ENCODE measurements around the gene HHAT.

Gene HHAT

DNA sequence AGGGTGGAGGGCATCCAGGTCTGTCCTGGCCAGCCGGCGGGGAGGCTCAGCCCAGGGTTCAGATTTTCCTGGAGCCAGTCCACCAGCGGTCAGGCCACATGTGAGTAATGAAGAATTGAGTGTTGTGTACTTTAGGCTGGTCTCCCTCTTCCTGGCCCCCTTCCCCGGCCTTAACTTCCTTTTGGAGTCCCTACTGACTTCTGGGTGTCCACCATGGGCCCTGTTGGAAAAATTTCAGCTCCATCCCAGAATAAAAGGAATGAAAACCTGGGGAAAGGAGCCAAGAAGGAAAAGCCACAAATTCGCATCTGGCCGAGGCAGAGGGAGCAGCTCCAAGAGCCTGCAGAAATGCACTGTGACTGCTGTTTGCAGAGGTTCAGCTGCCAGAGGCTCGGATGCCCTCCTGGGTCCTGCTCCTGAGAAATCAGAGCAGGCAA is 35.5 kb upstream of the HHAT start:
- Histone ChIP-seq H3K9me2 (replicated peaks; ENCODE audit: low read depth, low read length) (no peaks in the 10 kb centered on the region), H2AFZ (ENCODE audit: low read length) (no peak overlapping the region), H3F3A (ENCODE audit: low read depth) (no peaks in the 10 kb centered on the region), H3K4me2 (ENCODE audit: low read depth, low read length, poor library complexity, severe bottlenecking) (no peak overlapping the region), H3K9me3 (ENCODE audit: insufficient read depth, low read depth, low read length) (no peaks in the 10 kb centered on the region), H3K36me3 (ENCODE audit: insufficient read depth, low read length) (no peaks in the 10 kb centered on the region), H3K79me2 (ENCODE audit: insufficient read depth, low read length) (no peaks in the 10 kb centered on the region), H3K9ac (ENCODE audit: low read depth, low read length, poor library complexity, severe bottlenecking) (no peak overlapping the region), H3K27me3 (ENCODE audit: insufficient read depth, low read length, poor library complexity, severe bottlenecking) (no peaks in the 10 kb centered on the region), H3K4me1 (ENCODE audit: insufficient read depth, low read length, poor library complexity, severe bottlenecking) (no peaks in the 10 kb centered on the region), H3K4me3 (ENCODE audit: low read length, poor library complexity, severe bottlenecking) (no peak overlapping the region), H4K20me1 (ENCODE audit: insufficient read depth, low read length, poor library complexity, severe bottlenecking) (no peaks in the 10 kb centered on the region)
- no peak for TF ChIP-seq CTCF (conservative IDR thresholded peaks at IDR 0.05; ENCODE audit: low read length)
- TF ChIP-seq EZH2phosphoT487 (IDR thresholded peaks at IDR 0.05; ENCODE audit: borderline replicate concordance) = no peak

GRCh38 chr1:210294999-210295745 is 33.5 kb upstream of the HHAT start:
- Histone ChIP-seq H4K20me1 (ENCODE audit: insufficient read depth, low read length, poor library complexity, severe bottlenecking) (no peaks in the 10 kb centered on the region), H3K4me3 (ENCODE audit: low read length, poor library complexity, severe bottlenecking) (no peak overlapping the region), H3K4me2 (ENCODE audit: low read depth, low read length, poor library complexity, severe bottlenecking) (no peak overlapping the region), H3K9me2 (replicated peaks; ENCODE audit: low read depth, low read length) (no peaks in the 10 kb centered on the region), H3K79me2 (ENCODE audit: insufficient read depth, low read length) (no peaks in the 10 kb centered on the region), H3K9ac (ENCODE audit: low read depth, low read length, poor library complexity, severe bottlenecking) (no peak overlapping the region), H3F3A (ENCODE audit: low read depth) (no peaks in the 10 kb centered on the region), H3K4me1 (ENCODE audit: insufficient read depth, low read length, poor library complexity, severe bottlenecking) (no peaks in the 10 kb centered on the region), H3K27me3 (ENCODE audit: insufficient read depth, low read length, poor library complexity, severe bottlenecking) (no peaks in the 10 kb centered on the region), H3K9me3 (ENCODE audit: insufficient read depth, low read depth, low read length) (no peaks in the 10 kb centered on the region), H3K36me3 (ENCODE audit: insufficient read depth, low read length) (no peaks in the 10 kb centered on the region), H2AFZ (ENCODE audit: low read length) (no peak overlapping the region)
- TF ChIP-seq CTCF (conservative IDR thresholded peaks at IDR 0.05; ENCODE audit: low read length) = no peak
- TF ChIP-seq EZH2phosphoT487 (IDR thresholded peaks at IDR 0.05; ENCODE audit: borderline replicate concordance) = no peak

DNA sequence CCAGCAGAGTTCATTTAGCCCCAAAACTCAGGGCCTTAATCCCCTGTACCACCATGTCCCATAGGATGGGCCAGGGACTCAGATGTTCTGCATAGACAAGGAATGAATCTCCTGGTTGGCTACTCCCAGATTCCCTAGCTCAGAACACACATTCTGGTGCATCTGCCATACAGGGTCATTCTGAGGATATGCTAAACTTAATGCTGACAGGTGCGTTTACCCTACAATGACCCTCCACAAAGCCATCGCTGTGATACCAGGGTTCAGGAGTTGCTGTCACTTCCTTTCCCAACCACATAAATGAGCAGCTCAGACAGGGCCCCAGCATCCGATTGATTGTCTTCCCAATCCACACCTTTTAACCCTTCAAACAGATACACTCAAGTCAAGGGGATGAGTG is 32.0 kb upstream of the HHAT start:
- H3K4me2 ChIP-seq (ENCODE audit: low read depth, low read length, poor library complexity, severe bottlenecking) = no peak overlapping the region
- H3K9me2 ChIP-seq (replicated peaks; ENCODE audit: low read depth, low read length) = no peaks in the 10 kb centered on the region
- H3K4me3 ChIP-seq (ENCODE audit: low read length, poor library complexity, severe bottlenecking) = no peak overlapping the region
- no peaks in the 10 kb centered on the region for H4K20me1 ChIP-seq (ENCODE audit: insufficient read depth, low read length, poor library complexity, severe bottlenecking)
- no peak overlapping the region for H2AFZ ChIP-seq (ENCODE audit: low read length)
- H3K36me3 ChIP-seq (ENCODE audit: insufficient read depth, low read length) = no peaks in the 10 kb centered on the region
- H3F3A ChIP-seq (ENCODE audit: low read depth) = no peaks in the 10 kb centered on the region
- no peaks in the 10 kb centered on the region for H3K79me2 ChIP-seq (ENCODE audit: insufficient read depth, low read length)
- no peaks in the 10 kb centered on the region for H3K4me1 ChIP-seq (ENCODE audit: insufficient read depth, low read length, poor library complexity, severe bottlenecking)
- no peaks in the 10 kb centered on the region for H3K9me3 ChIP-seq (ENCODE audit: insufficient read depth, low read depth, low read length)
- TF ChIP-seq CTCF (conservative IDR thresholded peaks at IDR 0.05; ENCODE audit: low read length) (no peak), EZH2phosphoT487 (IDR thresholded peaks at IDR 0.05; ENCODE audit: borderline replicate concordance) (no peak)
- no peak overlapping the region for H3K9ac ChIP-seq (ENCODE audit: low read depth, low read length, poor library complexity, severe bottlenecking)
- no peaks in the 10 kb centered on the region for H3K27me3 ChIP-seq (ENCODE audit: insufficient read depth, low read length, poor library complexity, severe bottlenecking)

Measured in Loucy (cell line).